ENCODE results near the gene VPS26B. TPM values are rescaled to one million over a fixed set of nuclear protein-coding genes. Genes with fewer than 3 reads are reported as not detected.

VPS26B gene
- total and polyA plus RNA-seq, 9 of the 15 experiments (the other 6 are each of a cell fraction or from before 2014, with no cell fraction given): 3.5 to 43.3 (median 27.4) TPM

DNA sequence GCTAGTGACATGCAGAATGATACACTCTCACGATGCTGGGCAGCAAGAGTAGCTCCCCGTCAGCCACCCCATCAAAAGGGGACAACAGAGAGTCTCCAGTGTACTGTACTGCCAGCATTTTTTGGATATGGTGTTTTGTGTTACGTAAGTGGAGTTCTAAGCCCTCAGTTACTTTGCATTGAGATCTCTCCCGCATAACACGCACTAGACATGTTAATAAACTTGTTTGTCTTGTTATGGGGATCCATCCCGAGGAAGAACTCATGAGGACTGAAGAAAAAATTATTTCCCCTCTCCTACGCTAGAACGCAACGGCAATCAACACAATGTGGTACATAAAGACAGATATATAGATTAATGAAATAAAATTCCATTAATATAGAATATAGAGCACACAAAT is 24.9 kb upstream of the VPS26B start (continued):
- no peak for TF ChIP-seq ETV6 (IDR thresholded peaks at IDR 0.05; ENCODE audit: borderline replicate concordance in 1 of 2, low read depth in 2 of 2, low read length in 1 of 2)
- TF ChIP-seq ETV6 (CRISPR knock-in tag; IDR thresholded peaks at IDR 0.05; ENCODE audit: borderline replicate concordance): no peak
- TF ChIP-seq NRF1 (conservative IDR thresholded peaks at IDR 0.05 in 1 of 2, IDR thresholded peaks at IDR 0.05 in 1 of 2): no peak
- TF ChIP-seq ZEB2 (IDR thresholded peaks at IDR 0.05): no peak
- TF ChIP-seq, protein P1, sequence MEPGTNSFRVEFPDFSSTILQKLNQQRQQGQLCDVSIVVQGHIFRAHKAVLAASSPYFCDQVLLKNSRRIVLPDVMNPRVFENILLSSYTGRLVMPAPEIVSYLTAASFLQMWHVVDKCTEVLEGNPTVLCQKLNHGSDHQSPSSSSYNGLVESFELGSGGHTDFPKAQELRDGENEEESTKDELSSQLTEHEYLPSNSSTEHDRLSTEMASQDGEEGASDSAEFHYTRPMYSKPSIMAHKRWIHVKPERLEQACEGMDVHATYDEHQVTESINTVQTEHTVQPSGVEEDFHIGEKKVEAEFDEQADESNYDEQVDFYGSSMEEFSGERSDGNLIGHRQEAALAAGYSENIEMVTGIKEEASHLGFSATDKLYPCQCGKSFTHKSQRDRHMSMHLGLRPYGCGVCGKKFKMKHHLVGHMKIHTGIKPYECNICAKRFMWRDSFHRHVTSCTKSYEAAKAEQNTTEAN (CRISPR knock-in tag; IDR thresholded peaks at IDR 0.05): no peak

DNA sequence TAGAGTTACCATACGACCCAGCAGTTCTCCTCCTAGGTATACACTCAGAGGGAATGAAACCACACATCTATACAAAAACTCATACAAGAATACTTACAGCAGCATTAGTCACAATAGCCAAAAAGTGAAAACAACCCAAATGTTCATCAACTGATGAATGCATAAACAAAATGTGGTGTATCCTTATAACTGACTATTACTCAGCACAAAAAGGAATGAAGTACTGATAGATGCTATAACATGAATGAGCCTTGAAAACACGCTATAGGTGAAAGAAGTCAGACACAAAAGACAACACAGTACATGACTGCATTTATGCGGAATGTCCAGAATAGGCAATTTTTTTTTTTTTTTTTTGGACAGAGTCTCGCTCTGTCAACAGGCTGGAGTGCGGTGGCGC is 23.8 kb upstream of the VPS26B start:
- Histone ChIP-seq H2AFZ (ENCODE audit: low read depth, low read length) (no peak overlapping the region), H3K79me2 (ENCODE audit: control insufficient read depth, insufficient read depth, low read length) (no peaks in the 10 kb centered on the region), H3K4me2 (ENCODE audit: insufficient read depth, low read length) (no peak overlapping the region), H3K27ac (ENCODE audit: extremely low read depth, low read depth, low read length) (no peak overlapping the region), H3K9ac (ENCODE audit: insufficient read depth in 1 of 2, low read depth in 2 of 2, low read length in 2 of 2) (no peak overlapping the region), H3K27me3 (ENCODE audit: control insufficient read depth in 2 of 2, insufficient read depth in 2 of 2, low read length in 2 of 2) (no peaks in the 10 kb centered on the region), H3K9me3 (replicated peaks; ENCODE audit: control insufficient read depth, insufficient read depth, low read depth, low read length) (no peaks in the 10 kb centered on the region), H3K4me1 (replicated peaks in 1 of 2; ENCODE audit: control insufficient read depth in 2 of 2, insufficient read depth in 2 of 2, low read length in 2 of 2) (no peaks in the 10 kb centered on the region), H3K36me3 (ENCODE audit: control insufficient read depth, insufficient read depth, low read length) (peaks cover 94% of the 10 kb centered on the region), H4K20me1 (replicated peaks; ENCODE audit: control insufficient read depth, insufficient read depth, low read length) (no peaks in the 10 kb centered on the region), H3K4me3 (no peak overlapping the region), H3K9me1 (ENCODE audit: control insufficient read depth, insufficient read depth, low read length) (no peaks in the 10 kb centered on the region)
- TF ChIP-seq ZNF354B (CRISPR knock-in tag; IDR thresholded peaks at IDR 0.05): no peak
- TF ChIP-seq BACH1 (tag; IDR thresholded peaks at IDR 0.05): no peak
- no peak for TF ChIP-seq U2AF1 (optimal IDR thresholded peaks at IDR 0.05; ENCODE audit: low read depth, low read length)
- TF ChIP-seq, protein P2, sequence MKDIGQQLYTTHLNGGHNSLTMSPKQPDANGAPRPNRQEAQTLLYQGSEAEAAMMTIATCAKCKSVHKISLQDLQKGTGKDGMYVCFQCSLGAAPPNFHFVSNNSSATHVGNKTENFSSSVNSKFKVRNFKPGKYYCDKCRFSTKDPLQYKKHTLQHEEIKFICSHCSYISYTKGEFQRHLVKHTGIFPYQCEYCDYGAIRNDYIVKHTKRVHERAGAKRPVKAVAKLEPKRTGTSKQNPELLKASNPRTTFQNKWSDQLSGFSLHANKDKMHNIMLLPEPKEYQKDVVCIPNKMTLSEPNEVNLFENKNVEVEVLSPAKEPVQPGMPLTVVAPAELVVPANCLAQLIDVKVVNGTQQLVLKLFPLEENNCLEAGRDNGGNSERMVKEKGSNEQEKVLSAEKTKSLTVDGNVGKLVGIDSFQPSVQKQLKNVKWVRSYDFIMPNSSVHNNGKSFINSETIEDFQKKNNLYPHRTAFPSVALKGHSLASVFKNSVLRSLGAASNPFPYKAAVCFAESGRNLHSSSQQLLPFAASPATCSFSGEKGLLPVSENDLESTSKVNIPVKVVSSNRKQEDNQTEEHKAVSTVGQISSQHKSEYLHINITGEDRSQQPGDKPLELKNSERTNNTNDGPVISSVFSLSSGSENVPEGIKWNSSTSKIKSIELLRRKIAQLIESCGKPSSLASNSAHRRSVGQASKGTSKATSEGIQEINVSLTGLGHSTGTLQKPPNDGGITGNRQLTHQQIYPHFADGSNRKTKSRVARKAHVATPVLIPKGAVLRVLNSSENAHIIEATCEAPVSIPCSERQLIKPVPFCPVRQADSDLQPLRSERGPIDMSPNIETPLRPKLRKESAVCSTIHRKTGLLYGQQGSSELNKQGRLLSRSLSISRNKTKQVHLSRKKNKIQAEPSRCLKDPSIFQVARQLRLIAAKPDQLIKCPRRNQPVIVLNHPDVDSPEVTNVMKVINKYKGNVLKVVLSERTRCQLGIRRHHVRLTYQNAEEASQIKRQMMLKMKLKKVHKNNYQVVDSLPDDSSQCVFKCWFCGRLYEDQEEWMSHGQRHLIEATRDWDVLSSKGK (CRISPR knock-in tag; IDR thresholded peaks at IDR 0.05): no peak
- no peak for TF ChIP-seq TCF3 (CRISPR knock-in tag; IDR thresholded peaks at IDR 0.05)
- CTCF ChIA-PET (ENCODE audit: low intra/inter-chr PET ratio): no interaction called here
- ATAC-seq (no peak), DNase-seq (ENCODE audit: extremely low read depth in 1 of 4, low spot score in 3 of 4) (no peak), FAIRE-seq (no peak)
- in situ Hi-C loops (cut with MboI) (no loop called here), intact Hi-C loops (cut with micrococcal nuclease) (no loop called here)
- POLR2A ChIA-PET: interaction anchor here (0.8 kb wide), 1 partner anchor 33 kb away, joined by 3 read pairs; no protein-coding TSS in a partner anchor
- no TSS peak for BruUV-seq (replicated peaks)
- WGBS (ENCODE audit: insufficient coverage, low coverage, missing lambda C conversion rate): 69% methylated on average over 6 of the region's 6 CpGs

All from K562 (cell line).